WI38 (cell line): ENCODE results near the gene COL5A1.

Experiments
- H3K4me3 ChIP-seq: 2 replicates; pipeline ENCODE4 v1.5.1; 2011; ENCODE audit warnings: low read depth, mild to moderate bottlenecking, control low read depth, low read length
- CTCF ChIP-seq: IDR thresholded peaks from 2 replicates; pipeline ENCODE4 v1.5.1; 2012; ENCODE audit warnings: low read depth, mild to moderate bottlenecking, control low read depth, low read length

Gene COL5A1

GRCh38 chr9:134880484-134881312 lies 239.1 kb downstream of the COL5A1 start, which contains the start of gene FCN2:
Gene FCN2, plus strand, starts transcription at chr9:134880810. Its CDS starts 12 bp downstream, at chr9:134880822.
- TF ChIP-seq CTCF: no peak
- no peak within 1 kb of the TSS for H3K4me3 ChIP-seq

- no peak for TF ChIP-seq CTCF
- H3K4me3 ChIP-seq: no peak overlapping the region
Observed at GRCh38 chr9:134881313-134881670, 239.7 kb downstream of the COL5A1 start.

- TF ChIP-seq CTCF: no peak
- H3K4me3 ChIP-seq: no peak overlapping the region
Observed at GRCh38 chr9:134882204-134882785, 240.7 kb downstream of the COL5A1 start.

GRCh38 chr9:134883040-134883782 lies 241.6 kb downstream of the COL5A1 start:
- no peak for TF ChIP-seq CTCF
- no peak overlapping the region for H3K4me3 ChIP-seq

- no peak for TF ChIP-seq CTCF
- no peak overlapping the region for H3K4me3 ChIP-seq
Observed at GRCh38 chr9:134884492-134884891, 242.9 kb downstream of the COL5A1 start.

- H3K4me3 ChIP-seq: no peak overlapping the region
- TF ChIP-seq CTCF: no peak
Observed at GRCh38 chr9:134885001-134885678, 243.5 kb downstream of the COL5A1 start.
